OCI-LY7 (cell line): Measurements from ENCODE around the gene BPTF.

Source experiments
- EZH2phosphoT487 ChIP-seq: fragments of 200-600 bp; sonication (generic); IDR thresholded peaks from 2 replicates; pipeline ENCODE4 v1.6.1; 2018; ENCODE audit warnings: low read depth, borderline replicate concordance, mild to moderate bottlenecking, mixed run types, antibody characterized with exemption, low read length, moderate library complexity, mixed read lengths
- TF ChIP-seq, protein P1 (sequence below): fragments of 200-600 bp; sonication (generic); conservative IDR thresholded peaks from 2 replicates; pipeline ENCODE4 v1.5.1; 2014; ENCODE audit warnings: mild to moderate bottlenecking, antibody characterized with exemption, low read length, moderate library complexity, mixed read lengths

DNA sequence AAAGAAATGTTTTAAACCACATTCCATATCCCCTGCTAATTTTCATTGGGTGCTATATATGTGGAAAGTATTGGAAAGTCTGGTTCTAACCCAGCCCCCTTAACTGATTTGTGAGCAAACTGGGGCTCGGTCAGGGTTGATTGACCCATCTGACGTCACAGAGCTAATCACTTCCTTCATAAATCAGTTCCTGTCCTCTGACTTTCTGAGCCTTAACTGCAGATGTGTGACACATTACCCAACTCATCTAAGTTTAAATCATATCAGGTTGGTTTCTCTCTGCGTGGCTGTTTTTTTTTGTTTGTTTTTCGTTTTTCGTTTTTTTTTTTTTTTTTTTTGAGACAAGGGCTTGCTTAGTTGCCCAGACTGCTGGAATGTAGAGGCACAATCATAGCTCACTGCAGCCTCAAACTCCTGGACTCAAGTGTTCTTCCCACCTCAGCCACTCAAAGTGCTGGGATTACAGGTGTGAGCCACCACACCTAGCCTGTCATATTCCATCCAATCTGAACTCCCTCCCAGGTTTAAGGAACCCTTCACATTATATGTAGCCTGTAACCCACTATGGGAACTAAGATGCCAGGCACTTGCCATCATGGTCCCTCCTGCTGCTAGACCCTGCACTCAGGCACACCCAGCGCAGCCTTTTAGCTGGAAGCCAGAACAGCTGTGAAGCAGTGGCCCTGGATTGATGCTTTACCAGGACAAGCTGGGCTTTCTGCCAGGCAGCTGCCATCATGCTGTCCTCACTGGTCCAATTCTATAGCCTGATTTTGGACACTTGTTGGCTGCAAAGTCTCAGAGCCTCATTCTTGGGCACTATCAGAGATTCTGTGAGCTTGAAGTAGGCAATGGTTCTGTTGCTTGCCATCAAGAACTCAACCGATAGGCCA lies 6.9 kb upstream of the BPTF start:
- TF ChIP-seq, protein P1, sequence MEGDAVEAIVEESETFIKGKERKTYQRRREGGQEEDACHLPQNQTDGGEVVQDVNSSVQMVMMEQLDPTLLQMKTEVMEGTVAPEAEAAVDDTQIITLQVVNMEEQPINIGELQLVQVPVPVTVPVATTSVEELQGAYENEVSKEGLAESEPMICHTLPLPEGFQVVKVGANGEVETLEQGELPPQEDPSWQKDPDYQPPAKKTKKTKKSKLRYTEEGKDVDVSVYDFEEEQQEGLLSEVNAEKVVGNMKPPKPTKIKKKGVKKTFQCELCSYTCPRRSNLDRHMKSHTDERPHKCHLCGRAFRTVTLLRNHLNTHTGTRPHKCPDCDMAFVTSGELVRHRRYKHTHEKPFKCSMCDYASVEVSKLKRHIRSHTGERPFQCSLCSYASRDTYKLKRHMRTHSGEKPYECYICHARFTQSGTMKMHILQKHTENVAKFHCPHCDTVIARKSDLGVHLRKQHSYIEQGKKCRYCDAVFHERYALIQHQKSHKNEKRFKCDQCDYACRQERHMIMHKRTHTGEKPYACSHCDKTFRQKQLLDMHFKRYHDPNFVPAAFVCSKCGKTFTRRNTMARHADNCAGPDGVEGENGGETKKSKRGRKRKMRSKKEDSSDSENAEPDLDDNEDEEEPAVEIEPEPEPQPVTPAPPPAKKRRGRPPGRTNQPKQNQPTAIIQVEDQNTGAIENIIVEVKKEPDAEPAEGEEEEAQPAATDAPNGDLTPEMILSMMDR = no peak
- TF ChIP-seq EZH2phosphoT487 = no peak
